SK-N-SH (cell line): ENCODE measurements around the gene PKD2L2. TPM values are rescaled to one million over a fixed set of nuclear protein-coding genes. Genes with fewer than 3 reads are reported as not detected.

Experiments used
- CTCF ChIA-PET: fragments of 300-600, 350-600 bp; formaldehyde crosslinking; extraction: SDS; loops from one replicate; lab custom pipeline; 2021; lab: Yijun Ruan, JAX
- POLR2A ChIA-PET: fragments of 350-600 bp; sonication (Branson Sonifier 250); formaldehyde crosslinking; extraction: SDS; loops from one replicate; lab custom pipeline; 2020; ENCODE audit warnings: antibody characterized with exemption, inconsistent platforms; lab: Yijun Ruan, JAX
- DNase-seq: peaks from one replicate; pipeline ENCODE4 v3.0.0; 2012
- H2AFZ ChIP-seq: fragments of 200-600 bp; sonication (generic); 2 replicates; pipeline ENCODE4 v1.8.1; 2016; ENCODE audit warnings: antibody characterized with exemption, mild to moderate bottlenecking, low read depth
- H3F3A ChIP-seq: fragments of 200-600 bp; sonication (generic); replicated peaks from 2 replicates; pipeline ENCODE3; 2016; ENCODE audit warnings: antibody characterized with exemption, mild to moderate bottlenecking; ENCODE audit not compliant: insufficient read depth
- H3K27ac ChIP-seq, 2 experiments: fragments of 200-500 bp in 1 of 2; fragments of 200-600 bp in 1 of 2; sonication (Bioruptor generic) in 1 of 2; sonication (generic), shearing (Covaris generic) in 1 of 2; 2 replicates each; pipeline versions ENCODE4 v1.5.1 to v1.6.1; 2014 to 2016; ENCODE audit warnings: low read depth in 2 of 2, inconsistent platforms in 1 of 2, low read length in 1 of 2, mild to moderate bottlenecking in 1 of 2, mixed read lengths in 1 of 2
- H3K27me3 ChIP-seq: fragments of 200-600 bp; sonication (generic), shearing (Covaris generic); 2 replicates; pipeline ENCODE4 v1.6.1; 2016; ENCODE audit warnings: mixed run types; ENCODE audit not compliant: insufficient read depth
- H3K36me3 ChIP-seq, 2 experiments: fragments of 200-500 bp in 1 of 2; fragments of 200-600 bp in 1 of 2; sonication (Bioruptor generic) in 1 of 2; sonication (generic) in 1 of 2; replicated peaks in 1 of 2; 2 replicates each; pipeline versions ENCODE3 to v1.5.1; 2014 to 2016; ENCODE audit warnings: low read length in 1 of 2, mild to moderate bottlenecking in 1 of 2; ENCODE audit not compliant: insufficient read depth in 2 of 2, control insufficient read depth in 1 of 2
- H3K4me1 ChIP-seq, 2 experiments: fragments of 200-500 bp in 1 of 2; fragments of 200-600 bp in 1 of 2; sonication (Bioruptor generic) in 1 of 2; sonication (generic), shearing (Covaris generic) in 1 of 2; 2 replicates each; pipeline versions ENCODE4 v1.5.1 to v1.6.1; 2014 to 2016; ENCODE audit warnings: low read depth in 1 of 2, low read length in 1 of 2, mixed run types in 1 of 2; ENCODE audit not compliant: insufficient read depth in 2 of 2, control insufficient read depth in 1 of 2
- H3K4me2 ChIP-seq: fragments of 200-600 bp; sonication (generic), shearing (Covaris generic); 2 replicates; pipeline ENCODE4 v1.6.1; 2017; ENCODE audit warnings: mixed run types
- H3K4me3 ChIP-seq, 2 experiments: fragments of 200-500 bp in 1 of 2; fragments of 200-600 bp in 1 of 2; sonication (Bioruptor generic) in 1 of 2; sonication (generic), shearing (Covaris generic) in 1 of 2; 2 replicates each; pipeline versions ENCODE4 v1.5.1 to v1.8.1; 2014 to 2016; ENCODE audit warnings: low read depth in 2 of 2, inconsistent platforms in 1 of 2, low read length in 1 of 2, mild to moderate bottlenecking in 1 of 2, mixed read lengths in 1 of 2, moderate library complexity in 1 of 2
- H3K79me2 ChIP-seq: fragments of 200-600 bp; sonication (generic); 2 replicates; pipeline ENCODE4 v1.8.1; 2017; ENCODE audit warnings: mild to moderate bottlenecking; ENCODE audit not compliant: insufficient read depth
- H3K9ac ChIP-seq: fragments of 200-600 bp; sonication (generic); 2 replicates; pipeline ENCODE4 v1.6.1; 2017; ENCODE audit warnings: mixed run types
- H3K9me2 ChIP-seq: fragments of 200-600 bp; sonication (generic); 2 replicates; pipeline ENCODE4 v1.6.1; 2017; ENCODE audit warnings: mixed run types
- H3K9me3 ChIP-seq: fragments of 200-600 bp; sonication (generic); 2 replicates; pipeline ENCODE4 v1.6.1; 2017; ENCODE audit warnings: mixed run types, mild to moderate bottlenecking, moderate library complexity
- H4K20me1 ChIP-seq: fragments of 200-600 bp; sonication (generic); 2 replicates; pipeline ENCODE4 v1.6.1; 2017; ENCODE audit warnings: mild to moderate bottlenecking, mixed run types; ENCODE audit not compliant: insufficient read depth
- CHD2 ChIP-seq: fragments of 150-350 bp; IDR thresholded peaks from 2 replicates; pipeline ENCODE4 v1.6.1; 2018; ENCODE audit warnings: low read length; ENCODE audit not compliant: partially characterized antibody
- FOSL2 ChIP-seq: IDR thresholded peaks from 2 replicates; pipeline ENCODE4 v1.4.0; 2012; ENCODE audit warnings: low read depth, mild to moderate bottlenecking, moderate library complexity, borderline replicate concordance
- FOXJ3 ChIP-seq: sonication (generic); formaldehyde crosslinking; IDR thresholded peaks from 2 replicates; pipeline ENCODE4 v1.5.1; 2020; ENCODE audit warnings: mild to moderate bottlenecking, missing genetic modification reagents
- GABPA ChIP-seq: IDR thresholded peaks from 2 replicates; pipeline ENCODE4 v1.4.0; 2012; ENCODE audit warnings: low read depth, mild to moderate bottlenecking
- GATA2 ChIP-seq: sonication (generic); formaldehyde crosslinking; IDR thresholded peaks from 2 replicates; pipeline ENCODE4 v1.5.0; 2020; ENCODE audit warnings: mild to moderate bottlenecking, missing genetic modification reagents
- JUND ChIP-seq: IDR thresholded peaks from 2 replicates; pipeline ENCODE4 v1.4.0; 2012
- MEF2A ChIP-seq: IDR thresholded peaks from 2 replicates; pipeline ENCODE4 v1.4.0; 2012; ENCODE audit warnings: low read depth, borderline replicate concordance
- NFIC ChIP-seq: IDR thresholded peaks from 2 replicates; pipeline ENCODE4 v1.4.0; 2012; ENCODE audit warnings: borderline replicate concordance
- NRF1 ChIP-seq: IDR thresholded peaks from 2 replicates; pipeline ENCODE4 v1.6.1; 2012; ENCODE audit warnings: low read depth, mild to moderate bottlenecking, low read length
- RAD21 ChIP-seq: IDR thresholded peaks from 2 replicates; pipeline ENCODE4 v1.6.1; 2012; ENCODE audit warnings: mild to moderate bottlenecking, low read length
- RXRA ChIP-seq: IDR thresholded peaks from 2 replicates; pipeline ENCODE4 v1.4.0; 2012; ENCODE audit warnings: low read depth, mild to moderate bottlenecking, borderline replicate concordance
- SIN3A ChIP-seq: IDR thresholded peaks from 2 replicates; pipeline ENCODE4 v1.6.1; 2012; ENCODE audit warnings: low read depth, mild to moderate bottlenecking, low read length, moderate library complexity, borderline replicate concordance
- WGBS: methylation state at CpG from one replicate; pipeline ENCODE4 v1.1.6; 2017; ENCODE audit warnings: low lambda C conversion rate; 5-methylcytosine and 5-hydroxymethylcytosine counted together
- polyA plus RNA-seq, 3 experiments: library from polyadenylated mRNA; depleted of rRNA; stranded (reverse); fragments of >200 nt; gene quantifications; 2 replicates each; pipeline ENCODE4 v1.2.3, GENCODE V29; 2012
- TF ChIP-seq, protein P1 (sequence below): IDR thresholded peaks from 2 replicates; pipeline ENCODE4; 2012
- TF ChIP-seq, protein P2 (sequence below): fragments of 200-600 bp; sonication (generic); IDR thresholded peaks from 2 replicates; pipeline ENCODE4 v1.6.1; 2017; ENCODE audit warnings: antibody characterized with exemption, mild to moderate bottlenecking, moderate library complexity
- TF ChIP-seq, protein P3 (sequence below): fragments of 150-350 bp; IDR thresholded peaks from 2 replicates; pipeline ENCODE4 v1.6.1; 2016; ENCODE audit warnings: mild to moderate bottlenecking, low read depth, low read length

PKD2L2 gene
- polyA plus RNA-seq, 1 of the 3 experiments (the other 2 are of a cell fraction) = 0.26 TPM

DNA sequence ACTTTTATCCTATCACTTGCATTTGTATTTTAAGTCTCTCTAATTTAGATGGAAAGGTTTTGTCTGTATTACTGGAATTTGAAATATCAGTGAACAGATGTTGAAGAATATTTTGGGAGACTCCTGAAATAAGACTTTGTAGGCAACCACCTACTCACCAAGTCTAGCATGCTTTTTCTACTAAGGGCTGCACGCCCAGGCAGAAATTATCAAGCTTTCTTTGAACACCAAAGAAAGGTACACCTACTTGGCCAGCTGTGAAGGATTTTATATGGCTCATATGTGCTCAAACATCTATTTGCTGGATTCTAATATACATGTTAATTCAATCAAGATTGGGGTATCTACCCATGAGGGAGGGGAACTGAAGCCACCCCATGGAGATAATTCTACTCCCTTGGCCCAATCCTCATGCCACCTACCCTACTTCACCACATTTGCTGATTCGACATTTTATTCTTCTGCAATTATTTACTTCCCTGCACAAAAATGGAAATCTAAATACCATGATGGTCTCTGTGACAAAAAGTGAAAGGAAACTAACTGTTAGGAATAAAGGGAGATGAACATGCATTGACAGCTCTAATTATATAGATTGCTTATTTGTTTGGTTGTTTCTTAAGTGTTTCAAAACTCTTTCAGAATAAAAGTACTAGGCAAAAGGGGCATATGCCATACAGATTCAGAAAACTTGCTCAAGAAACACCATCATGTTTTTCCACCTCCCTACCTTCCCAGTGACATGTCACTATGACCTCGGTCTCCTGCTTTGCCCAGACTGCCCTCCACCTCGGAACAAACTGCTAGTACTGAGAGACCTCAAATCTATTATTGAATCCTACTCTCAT is 22.5 kb upstream of the PKD2L2 start (continued):
- TF ChIP-seq GABPA (no peak), CHD2 (no peak), JUND (no peak)

DNA sequence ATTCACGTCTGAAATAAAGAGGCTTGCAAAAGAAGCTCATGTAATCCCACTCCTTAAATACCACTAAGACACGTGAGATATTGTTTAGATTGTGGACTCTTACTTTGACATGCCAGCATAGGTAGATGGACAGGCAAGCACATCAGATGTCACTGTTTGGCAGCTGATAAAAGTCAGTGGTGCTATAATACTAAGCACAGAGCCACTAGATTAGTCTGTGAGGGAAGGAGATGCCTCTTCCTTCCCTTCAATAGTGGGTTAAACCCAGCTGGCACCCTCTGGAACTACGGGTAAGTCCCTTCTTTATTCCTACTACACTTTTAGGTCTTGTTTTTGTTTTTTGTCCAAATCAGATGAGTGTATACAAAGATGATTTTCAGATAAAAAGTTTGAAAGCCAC is 21.6 kb upstream of the PKD2L2 start, which contains the start of gene MYOT:
TSS of gene MYOT (plus strand) at position 197 of the 400 bp plus-strand sequence. CDS start 2,792 bp downstream, outside the sequence.
- Histone ChIP-seq H3K36me3 (no peaks in the 10 kb centered on the region), H3K79me2 (no peaks in the 10 kb centered on the region), H3K4me1 (no peaks in the 10 kb centered on the region), H3K9me2 (no peaks in the 10 kb centered on the region), H3F3A (peaks cover 3% of the 10 kb centered on the region), H3K4me2 (no peak within 1 kb of the TSS), H3K9ac (no peak within 1 kb of the TSS)
- POLR2A ChIA-PET = no interaction called here
- WGBS = 66% methylated on average over 3 of the region's 3 CpGs
- no peak for TF ChIP-seq GATA2 (CRISPR knock-in tag)
- TF ChIP-seq RAD21 = no peak
- TF ChIP-seq, protein P1, sequence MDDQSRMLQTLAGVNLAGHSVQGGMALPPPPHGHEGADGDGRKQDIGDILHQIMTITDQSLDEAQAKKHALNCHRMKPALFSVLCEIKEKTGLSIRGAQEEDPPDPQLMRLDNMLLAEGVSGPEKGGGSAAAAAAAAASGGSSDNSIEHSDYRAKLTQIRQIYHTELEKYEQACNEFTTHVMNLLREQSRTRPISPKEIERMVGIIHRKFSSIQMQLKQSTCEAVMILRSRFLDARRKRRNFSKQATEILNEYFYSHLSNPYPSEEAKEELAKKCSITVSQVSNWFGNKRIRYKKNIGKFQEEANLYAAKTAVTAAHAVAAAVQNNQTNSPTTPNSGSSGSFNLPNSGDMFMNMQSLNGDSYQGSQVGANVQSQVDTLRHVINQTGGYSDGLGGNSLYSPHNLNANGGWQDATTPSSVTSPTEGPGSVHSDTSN = no peak
- TF ChIP-seq, protein P2, sequence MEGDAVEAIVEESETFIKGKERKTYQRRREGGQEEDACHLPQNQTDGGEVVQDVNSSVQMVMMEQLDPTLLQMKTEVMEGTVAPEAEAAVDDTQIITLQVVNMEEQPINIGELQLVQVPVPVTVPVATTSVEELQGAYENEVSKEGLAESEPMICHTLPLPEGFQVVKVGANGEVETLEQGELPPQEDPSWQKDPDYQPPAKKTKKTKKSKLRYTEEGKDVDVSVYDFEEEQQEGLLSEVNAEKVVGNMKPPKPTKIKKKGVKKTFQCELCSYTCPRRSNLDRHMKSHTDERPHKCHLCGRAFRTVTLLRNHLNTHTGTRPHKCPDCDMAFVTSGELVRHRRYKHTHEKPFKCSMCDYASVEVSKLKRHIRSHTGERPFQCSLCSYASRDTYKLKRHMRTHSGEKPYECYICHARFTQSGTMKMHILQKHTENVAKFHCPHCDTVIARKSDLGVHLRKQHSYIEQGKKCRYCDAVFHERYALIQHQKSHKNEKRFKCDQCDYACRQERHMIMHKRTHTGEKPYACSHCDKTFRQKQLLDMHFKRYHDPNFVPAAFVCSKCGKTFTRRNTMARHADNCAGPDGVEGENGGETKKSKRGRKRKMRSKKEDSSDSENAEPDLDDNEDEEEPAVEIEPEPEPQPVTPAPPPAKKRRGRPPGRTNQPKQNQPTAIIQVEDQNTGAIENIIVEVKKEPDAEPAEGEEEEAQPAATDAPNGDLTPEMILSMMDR = no peak
- no peak for TF ChIP-seq JUND
- TF ChIP-seq, protein P3, sequence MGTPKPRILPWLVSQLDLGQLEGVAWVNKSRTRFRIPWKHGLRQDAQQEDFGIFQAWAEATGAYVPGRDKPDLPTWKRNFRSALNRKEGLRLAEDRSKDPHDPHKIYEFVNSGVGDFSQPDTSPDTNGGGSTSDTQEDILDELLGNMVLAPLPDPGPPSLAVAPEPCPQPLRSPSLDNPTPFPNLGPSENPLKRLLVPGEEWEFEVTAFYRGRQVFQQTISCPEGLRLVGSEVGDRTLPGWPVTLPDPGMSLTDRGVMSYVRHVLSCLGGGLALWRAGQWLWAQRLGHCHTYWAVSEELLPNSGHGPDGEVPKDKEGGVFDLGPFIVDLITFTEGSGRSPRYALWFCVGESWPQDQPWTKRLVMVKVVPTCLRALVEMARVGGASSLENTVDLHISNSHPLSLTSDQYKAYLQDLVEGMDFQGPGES = no peak
- no peak for TF ChIP-seq GABPA
- no peak for TF ChIP-seq RXRA
- no peak for TF ChIP-seq NRF1
- no peak for TF ChIP-seq SIN3A
- TF ChIP-seq NFIC = no peak
- no peak for TF ChIP-seq CHD2
- TF ChIP-seq FOXJ3 (CRISPR knock-in tag) = no peak
- no peak for TF ChIP-seq FOSL2
- no peak for TF ChIP-seq MEF2A
- TF ChIP-seq, all 33 proteins: peak for 0
- CTCF ChIA-PET = no interaction called here
- DNase-seq = no peak
- Histone ChIP-seq H2AFZ (no peak within 1 kb of the TSS), H3K27ac (no peak within 1 kb of the TSS), H3K4me3 (no peak within 1 kb of the TSS), H4K20me1 (no peaks in the 10 kb centered on the region), H3K9me3 (no peaks in the 10 kb centered on the region), H3K27me3 (no peaks in the 10 kb centered on the region)
